HG02798 (cell line): ENCODE measurements around the gene RNF38.
"Not testable (repeated sequence)": the region's sequence is repeated elsewhere in the genome, so short reads cannot be mapped to it uniquely, and the experiment has no call there.

Source experiments
- ATAC-seq: cut with Tn5 transposase; IDR thresholded peaks from one replicate; pipeline ENCODE4 v1.9.1; 2021; ENCODE audit warnings: mild to moderate bottlenecking; ENCODE audit not compliant: unreplicated experiment, poor library complexity

RNF38 gene

GRCh38 chr9:36399980-36400331, at the start of gene RNF38:
RNF38 (minus strand) TSS chr9:36400269; CDS start chr9:36400108, 161 bp downstream.
- ATAC-seq = no peak

DNA sequence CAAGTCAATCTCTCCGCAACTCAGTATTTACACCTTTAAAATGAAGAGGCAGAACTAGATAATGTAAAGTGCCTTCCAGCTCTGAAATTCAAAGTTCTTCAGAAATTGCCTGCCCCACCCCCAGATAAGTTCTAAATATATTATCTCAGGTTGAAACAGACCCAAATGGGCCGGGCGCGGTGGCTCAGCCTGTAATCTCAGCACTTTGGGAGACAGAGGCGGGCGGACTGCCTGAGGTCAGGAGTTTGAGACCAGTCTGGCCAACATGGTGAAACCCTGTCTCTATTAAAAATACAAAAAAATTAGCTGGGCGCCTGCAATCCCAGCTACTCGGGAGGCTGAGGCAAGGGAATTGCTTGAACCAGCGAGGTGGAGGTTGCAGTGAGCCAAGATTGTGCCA, 48.5 kb upstream of the RNF38 start:
- not testable (repeated sequence) for ATAC-seq

DNA sequence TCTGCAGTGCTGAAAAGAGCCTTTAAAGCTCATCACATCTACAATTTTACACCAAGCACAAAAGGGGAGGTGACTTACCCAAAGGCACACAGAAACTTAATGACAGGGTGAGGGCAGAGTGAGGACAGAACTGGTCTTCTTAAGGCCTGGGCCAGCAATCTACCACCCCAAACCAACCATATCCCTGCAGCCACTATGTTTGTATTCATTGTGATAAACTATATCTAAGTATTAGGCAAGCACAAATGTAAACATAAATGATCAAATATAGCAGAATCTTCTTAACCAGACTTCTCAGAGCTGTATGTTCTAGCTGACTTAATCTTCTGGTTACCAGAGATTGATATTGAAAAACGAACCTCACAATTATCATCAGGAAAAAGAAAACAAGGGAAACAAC, 47.9 kb upstream of the RNF38 start:
- ATAC-seq = no peak

DNA sequence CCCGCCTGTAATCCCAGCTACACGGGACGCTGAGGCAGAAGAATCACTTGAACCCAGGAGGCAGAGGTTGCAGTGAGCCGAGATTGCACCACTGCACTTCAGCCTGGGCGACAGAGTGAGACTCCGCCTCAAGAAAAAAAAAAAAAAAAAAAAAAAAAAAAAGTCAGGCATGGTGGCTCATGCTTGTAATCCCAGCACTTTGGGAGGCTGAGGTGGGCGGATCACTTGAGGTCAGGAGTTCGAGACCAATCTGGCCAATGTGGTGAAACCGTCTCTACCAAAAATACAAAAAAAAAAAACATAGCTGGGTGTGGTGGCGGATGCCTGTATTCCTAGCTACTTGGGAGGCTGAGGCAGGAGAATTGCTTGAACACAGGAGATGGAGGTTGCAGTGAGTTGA, 46.6 kb upstream of the RNF38 start:
- not testable (repeated sequence) for ATAC-seq

DNA sequence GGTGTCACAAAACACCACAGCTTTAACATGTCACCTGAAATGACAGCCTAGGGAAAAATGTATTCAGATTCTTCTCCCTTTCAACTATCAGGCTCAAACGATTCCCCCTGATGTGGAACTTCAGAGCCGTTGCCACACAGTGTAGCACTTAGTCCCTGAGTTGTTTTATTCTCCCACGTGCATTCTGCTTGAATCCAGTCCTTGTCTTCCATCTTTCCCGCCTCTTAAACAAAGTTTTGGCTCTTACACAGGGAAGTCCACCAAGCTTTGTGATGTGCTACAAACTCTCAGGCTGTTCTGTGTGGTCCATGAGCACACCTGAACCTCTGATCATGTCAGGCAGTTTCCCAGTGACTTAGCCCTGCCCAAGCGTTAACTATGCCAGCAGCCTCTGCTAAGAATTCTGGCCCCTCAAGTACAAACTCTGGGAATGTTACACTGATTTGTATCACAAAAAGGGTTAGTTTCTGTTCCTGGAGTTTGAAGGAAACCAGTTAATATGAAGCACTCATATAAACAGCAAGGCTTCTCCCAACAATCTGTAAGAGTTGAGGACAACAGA, 45.8 kb upstream of the RNF38 start:
- no peak for ATAC-seq

DNA sequence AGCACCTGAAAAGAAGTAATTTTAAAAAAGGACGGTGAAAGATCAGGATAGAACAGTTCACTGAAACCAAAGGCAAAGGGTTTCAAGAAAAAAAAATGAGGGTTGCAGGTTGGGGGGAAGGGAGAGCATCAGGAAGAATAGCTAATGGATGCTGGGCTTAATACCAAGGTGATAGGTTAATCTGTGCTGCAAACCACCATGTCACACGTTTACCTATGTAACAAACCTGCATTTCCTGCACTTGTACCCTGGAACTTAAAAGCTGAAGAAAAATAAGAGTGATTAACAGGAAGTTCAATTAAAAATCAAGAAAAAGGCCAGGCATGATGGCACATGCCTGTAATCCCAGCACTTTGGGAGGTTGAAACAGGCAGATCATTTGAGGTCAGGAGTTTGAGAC, 44.1 kb upstream of the RNF38 start:
- no peak for ATAC-seq

DNA sequence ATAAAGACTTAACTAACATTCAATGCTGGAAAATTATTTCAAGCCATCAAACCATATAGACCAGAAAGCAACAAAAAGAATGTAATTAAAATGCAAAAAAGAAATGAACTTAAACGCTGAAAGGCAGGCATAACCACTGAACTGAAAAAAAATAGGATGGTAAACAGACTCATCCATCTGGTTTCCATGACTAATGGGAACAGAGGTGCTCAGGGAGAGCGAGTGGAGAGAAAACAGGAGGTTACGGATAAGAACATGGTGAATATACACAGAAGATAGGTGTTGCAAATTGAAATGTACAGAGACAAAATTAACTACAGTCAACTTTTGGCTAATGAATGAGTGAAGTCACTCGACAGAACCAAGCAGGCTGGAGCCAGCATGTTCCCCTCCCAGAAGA, 43.5 kb upstream of the RNF38 start:
- no peak for ATAC-seq

DNA sequence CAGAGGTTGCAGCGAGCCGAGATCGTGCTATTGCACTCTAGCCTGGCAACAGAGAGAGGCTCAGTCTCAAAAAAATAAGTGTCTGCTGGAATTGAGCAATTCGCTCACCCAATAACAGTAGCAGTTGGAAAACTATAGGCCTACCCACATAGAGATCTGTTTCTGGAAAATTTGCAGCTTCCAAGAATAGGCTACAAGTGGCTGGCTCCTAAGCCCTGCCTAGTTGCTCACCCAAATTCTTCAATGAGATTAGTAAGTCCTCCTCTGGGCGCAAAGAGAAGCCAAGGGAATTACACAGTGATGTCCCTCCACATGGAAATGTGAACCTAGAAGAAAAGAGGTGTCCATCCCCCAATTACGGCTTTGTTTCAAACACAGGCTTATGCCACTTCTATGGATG, 42.6 kb upstream of the RNF38 start:
- no peak for ATAC-seq

- ATAC-seq = no peak
Measured at GRCh38 chr9:36441966-36442365, 41.9 kb upstream of the RNF38 start.

DNA sequence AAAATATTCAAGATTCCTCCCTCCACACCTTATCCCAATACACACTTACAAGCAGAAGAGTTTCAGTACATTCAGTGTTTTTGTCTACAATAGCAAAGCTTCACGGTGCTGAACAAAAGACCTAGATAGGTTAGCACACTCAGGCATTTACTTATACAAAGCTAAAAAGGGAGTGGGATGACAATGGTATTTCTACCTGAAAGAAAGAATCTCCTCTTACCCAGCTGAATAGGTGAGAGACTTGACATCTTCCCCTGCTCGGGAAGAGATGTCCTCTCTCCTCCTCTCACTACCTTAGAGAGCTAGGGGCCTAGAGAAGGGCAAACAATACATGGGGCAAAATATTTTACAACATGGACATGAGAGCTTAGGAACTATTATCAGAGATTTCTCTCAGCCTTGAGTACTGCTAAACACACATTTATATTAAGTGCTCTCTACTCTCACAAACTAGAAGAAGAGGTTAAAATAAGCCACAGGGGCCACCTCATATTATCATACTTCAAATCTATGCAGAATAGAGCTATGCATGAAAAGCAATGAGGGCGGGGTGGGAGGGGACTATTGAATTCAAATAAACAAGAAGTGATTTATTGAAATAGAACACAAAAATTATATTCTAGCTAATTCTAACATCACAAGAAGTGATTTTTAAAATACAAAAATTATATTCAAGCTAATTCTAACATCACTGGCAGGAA, 38.6 kb upstream of the RNF38 start:
- no peak for ATAC-seq

DNA sequence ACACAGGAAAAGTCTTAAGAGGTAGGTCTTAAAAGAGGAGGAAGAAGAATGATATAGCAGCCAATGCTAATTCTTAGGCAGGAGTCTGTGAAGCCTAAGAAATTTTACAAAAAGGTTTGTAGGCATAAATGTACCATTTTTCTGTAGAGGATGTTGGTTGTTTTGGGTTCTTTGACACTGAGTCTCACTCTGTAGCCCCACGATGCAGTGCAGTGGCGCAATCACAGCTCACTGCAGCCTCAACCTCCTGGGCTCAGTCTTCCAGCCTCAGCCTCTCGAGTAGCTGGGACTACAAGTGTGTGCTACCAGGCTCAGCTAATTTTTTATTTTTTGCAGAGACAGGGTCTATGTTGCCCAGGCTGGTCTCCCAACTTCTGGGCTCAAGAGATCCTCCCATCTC, 37.7 kb upstream of the RNF38 start:
- ATAC-seq = no peak

DNA sequence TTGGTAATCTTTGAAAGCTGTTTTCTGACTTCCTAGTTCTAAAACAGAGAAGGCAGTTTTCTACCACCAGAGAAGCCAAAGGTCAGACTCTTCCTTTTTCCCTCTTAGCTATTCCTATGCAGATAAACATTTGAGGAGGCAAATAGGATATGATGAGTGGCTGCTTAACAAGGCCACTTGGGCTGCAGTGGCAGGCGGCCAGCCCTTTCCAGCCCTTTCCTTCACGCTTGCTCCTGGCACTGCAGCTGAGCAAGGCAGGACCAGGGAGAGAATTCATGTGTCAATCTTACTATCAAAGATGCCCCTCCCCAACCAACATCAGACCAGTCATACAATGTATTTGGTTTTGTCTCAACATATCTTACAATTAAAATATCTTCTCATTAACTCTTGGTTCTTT, 36.8 kb upstream of the RNF38 start:
- no peak for ATAC-seq

DNA sequence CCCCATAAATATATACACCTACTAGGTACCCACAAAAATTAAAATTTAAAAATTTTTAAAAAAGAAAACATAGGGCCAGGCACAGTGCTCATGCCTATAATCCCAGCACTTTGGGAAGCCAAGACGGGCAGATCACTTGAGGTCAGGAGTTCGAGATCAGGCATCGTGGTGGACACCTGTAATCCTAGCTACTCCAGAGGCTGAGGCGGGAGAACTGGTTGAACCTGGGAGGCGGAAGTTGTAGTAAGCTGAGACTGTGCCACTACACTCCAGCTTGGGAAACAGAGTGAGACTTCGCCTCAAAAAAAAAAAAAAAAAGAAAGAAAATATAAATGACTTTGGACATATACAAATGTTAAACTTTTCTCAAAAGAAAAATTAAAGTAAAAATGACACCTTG, 33.3 kb upstream of the RNF38 start:
- ATAC-seq = no peak

GRCh38 chr9:36431078-36431477, 31.0 kb upstream of the RNF38 start:
- no peak for ATAC-seq

DNA sequence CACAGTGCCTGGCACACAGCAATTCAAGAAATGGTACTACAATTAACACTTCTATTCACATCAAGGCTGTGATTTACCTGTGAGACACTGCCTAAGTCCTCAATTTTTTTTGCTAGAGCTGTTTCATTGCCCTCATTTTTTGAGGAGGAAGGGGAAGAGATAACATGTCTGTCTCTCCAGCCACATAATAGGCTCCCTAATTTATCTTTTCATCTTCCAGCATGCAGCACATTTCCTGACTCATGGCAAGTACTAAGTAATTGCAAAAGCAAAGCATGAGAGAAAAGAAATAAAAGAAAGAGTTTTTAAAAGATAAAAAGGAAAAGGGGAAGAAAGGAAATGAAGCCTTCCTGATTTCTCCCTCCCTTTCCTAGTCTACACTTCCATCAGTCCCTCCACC, 26.9 kb upstream of the RNF38 start:
- ATAC-seq = no peak

GRCh38 chr9:36426348-36426747, 26.3 kb upstream of the RNF38 start:
- no peak for ATAC-seq

DNA sequence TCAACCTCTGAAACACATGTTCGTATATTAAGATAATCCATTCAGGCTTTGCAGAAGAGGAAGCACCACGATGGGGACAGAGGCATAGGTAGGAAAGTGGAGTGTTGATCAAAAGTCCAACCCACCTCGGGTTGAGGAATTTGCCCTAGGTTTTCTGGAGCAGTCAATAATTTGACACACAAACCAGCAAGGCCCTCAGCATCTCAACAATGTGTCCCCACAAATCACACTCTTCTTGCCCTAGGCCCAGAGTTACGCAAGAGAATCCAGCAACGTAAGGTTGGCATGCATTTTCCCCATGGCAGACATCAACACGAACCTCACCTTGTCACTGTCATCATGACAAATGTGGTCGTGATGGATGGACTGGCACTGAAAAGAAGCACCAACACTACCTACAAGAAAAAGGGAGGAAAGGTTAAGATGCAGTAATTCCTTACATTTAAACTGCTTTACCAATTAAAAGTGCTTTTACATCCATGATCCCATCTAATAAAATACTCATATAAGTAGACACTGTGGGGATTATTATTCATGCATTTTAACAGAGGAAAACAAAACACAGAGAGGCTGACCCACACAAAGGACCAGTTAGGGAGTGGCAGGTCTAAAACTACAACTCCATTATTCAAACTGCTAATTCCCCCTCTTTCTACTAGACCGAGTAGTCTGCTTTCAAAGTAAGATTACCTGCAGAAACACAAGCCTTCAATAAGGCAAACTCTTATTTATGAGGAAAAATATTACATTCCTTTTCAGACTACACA, 24.4 kb upstream of the RNF38 start:
- no peak for ATAC-seq

DNA sequence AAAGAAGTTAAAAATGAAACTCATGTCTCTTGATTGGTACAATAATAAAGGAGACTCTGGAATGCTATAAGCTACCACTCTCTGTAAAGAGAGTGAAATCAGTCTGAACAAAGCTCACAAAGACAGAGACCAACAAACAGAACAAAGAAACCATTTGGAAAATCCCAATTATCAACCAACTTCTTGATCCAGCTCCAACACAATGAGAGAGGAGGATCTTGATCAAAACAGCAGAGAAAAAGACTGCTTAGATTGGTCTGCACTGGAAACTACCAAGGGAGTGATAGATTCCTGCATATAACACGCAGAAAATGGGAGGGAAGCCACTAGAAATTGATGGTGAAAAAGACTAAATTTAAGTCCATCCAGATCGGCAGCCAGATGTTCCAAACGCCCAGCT, 23.1 kb upstream of the RNF38 start:
- ATAC-seq = no peak

DNA sequence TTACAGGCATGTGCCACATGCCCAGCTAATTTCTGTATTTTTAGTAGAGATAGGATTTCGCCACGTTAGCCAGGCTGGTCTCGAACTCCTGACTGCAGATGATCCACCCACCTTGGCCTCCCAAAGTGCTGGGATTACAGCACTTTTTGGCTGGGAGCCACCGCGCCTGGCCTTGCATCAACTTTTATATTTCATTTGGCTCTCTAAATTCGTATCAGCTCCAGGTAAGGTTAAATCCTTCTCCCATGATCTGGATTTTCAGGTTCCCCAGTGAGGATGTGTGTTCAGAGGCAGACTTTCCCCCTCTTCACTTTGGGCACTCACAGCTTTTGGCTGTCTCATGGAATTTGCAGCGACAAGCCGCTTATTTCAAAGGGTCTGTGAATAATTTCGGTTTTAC, 16.8 kb upstream of the RNF38 start:
- ATAC-seq = no peak

- ATAC-seq = no peak
Measured at GRCh38 chr9:36415822-36416525, 15.9 kb upstream of the RNF38 start.

DNA sequence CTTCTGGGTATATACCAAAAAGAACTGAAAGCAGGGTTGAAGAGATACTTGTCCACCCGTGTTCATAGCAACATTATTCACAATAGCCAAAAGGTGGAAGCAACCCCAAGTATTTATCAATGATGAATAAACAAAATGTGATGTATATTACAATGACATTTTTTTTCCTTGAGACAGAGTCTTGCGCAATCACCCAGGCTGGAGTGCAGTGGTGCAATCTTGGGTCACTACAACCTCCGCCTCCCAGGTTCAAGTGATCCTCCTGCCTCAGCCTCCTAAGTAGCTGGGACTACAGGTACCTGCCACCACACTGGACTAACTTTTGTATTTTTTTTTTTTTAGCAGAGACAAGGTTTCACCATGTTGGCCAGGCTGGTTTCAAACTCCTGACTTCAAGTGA, 11.3 kb upstream of the RNF38 start:
- not testable (repeated sequence) for ATAC-seq
